Thyroid gland (tissue), 4 donors: ENCODE measurements around the gene CXCL10.

ENCODE experiments used
- CTCF ChIP-seq, 6 experiments: fragments of 200-600 bp in 3 of 6; fragments of 450-650 bp in 3 of 6; sonication (generic) in 3 of 6; IDR thresholded peaks; one replicate each; pipeline ENCODE4 v1.5.1; 2016 to 2019; ENCODE audit warnings: antibody characterized with exemption in 6 of 6, mild to moderate bottlenecking in 2 of 6, inconsistent platforms in 1 of 6, moderate library complexity in 1 of 6
- POLR2A ChIP-seq, 2 donors: fragments of 450-650 bp; IDR thresholded peaks; one replicate each; pipeline ENCODE4 v1.6.1; 2017; ENCODE audit warnings: antibody characterized with exemption in 2 of 2, mild to moderate bottlenecking in 2 of 2, moderate library complexity in 1 of 2

GRCh38 chr4:76000279-76000678, 23.0 kb downstream of the CXCL10 start:
- no peak for TF ChIP-seq CTCF (IDR thresholded peaks at IDR 0.05)
- TF ChIP-seq POLR2A (IDR thresholded peaks at IDR 0.05): no peak
